Keratinocyte (primary cell): ENCODE results near the gene DGKA.

ENCODE experiments used
- EZH2 ChIP-seq: IDR thresholded peaks from one replicate; pipeline ENCODE4 v1.6.1; 2012; ENCODE audit warnings: inconsistent platforms, mild to moderate bottlenecking, low read length, moderate library complexity
- TF ChIP-seq, protein P1 (sequence below), 3 experiments: IDR thresholded peaks in 1 of 3; conservative IDR thresholded peaks in 1 of 3; optimal IDR thresholded peaks in 1 of 3; 2 replicates in 2 of 3; 3 replicates in 1 of 3; pipeline versions ENCODE3 to v1.5.1; 2011; ENCODE audit warnings: low read length in 3 of 3, mild to moderate bottlenecking in 3 of 3, moderate library complexity in 2 of 3, control low read depth in 1 of 3, inconsistent platforms in 1 of 3; ENCODE audit not compliant: insufficient read depth in 2 of 3; ENCODE audit errors: extremely low read depth in 1 of 3

- TF ChIP-seq, protein P1, sequence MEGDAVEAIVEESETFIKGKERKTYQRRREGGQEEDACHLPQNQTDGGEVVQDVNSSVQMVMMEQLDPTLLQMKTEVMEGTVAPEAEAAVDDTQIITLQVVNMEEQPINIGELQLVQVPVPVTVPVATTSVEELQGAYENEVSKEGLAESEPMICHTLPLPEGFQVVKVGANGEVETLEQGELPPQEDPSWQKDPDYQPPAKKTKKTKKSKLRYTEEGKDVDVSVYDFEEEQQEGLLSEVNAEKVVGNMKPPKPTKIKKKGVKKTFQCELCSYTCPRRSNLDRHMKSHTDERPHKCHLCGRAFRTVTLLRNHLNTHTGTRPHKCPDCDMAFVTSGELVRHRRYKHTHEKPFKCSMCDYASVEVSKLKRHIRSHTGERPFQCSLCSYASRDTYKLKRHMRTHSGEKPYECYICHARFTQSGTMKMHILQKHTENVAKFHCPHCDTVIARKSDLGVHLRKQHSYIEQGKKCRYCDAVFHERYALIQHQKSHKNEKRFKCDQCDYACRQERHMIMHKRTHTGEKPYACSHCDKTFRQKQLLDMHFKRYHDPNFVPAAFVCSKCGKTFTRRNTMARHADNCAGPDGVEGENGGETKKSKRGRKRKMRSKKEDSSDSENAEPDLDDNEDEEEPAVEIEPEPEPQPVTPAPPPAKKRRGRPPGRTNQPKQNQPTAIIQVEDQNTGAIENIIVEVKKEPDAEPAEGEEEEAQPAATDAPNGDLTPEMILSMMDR (optimal IDR thresholded peaks at IDR 0.05 in 1 of 3, IDR thresholded peaks at IDR 0.05 in 1 of 3, conservative IDR thresholded peaks at IDR 0.05 in 1 of 3; ENCODE audit: extremely low read depth in 1 of 3, insufficient read depth in 2 of 3, low read length in 3 of 3), result no peak
- no peak for TF ChIP-seq EZH2
Observed at GRCh38 chr12:55965240-55965639, 34.3 kb downstream of the DGKA start.
